Measurements from ENCODE around the gene TNS1. TPM values are rescaled to one million over a fixed set of nuclear protein-coding genes. Genes with fewer than 3 reads are reported as not detected.

The TNS1 gene
- total and polyA plus RNA-seq, 10 of the 15 experiments (the other 5 are each of a cell fraction or from before 2014, with no cell fraction given), result 0.05 to 0.44 TPM; not detected in 8

DNA sequence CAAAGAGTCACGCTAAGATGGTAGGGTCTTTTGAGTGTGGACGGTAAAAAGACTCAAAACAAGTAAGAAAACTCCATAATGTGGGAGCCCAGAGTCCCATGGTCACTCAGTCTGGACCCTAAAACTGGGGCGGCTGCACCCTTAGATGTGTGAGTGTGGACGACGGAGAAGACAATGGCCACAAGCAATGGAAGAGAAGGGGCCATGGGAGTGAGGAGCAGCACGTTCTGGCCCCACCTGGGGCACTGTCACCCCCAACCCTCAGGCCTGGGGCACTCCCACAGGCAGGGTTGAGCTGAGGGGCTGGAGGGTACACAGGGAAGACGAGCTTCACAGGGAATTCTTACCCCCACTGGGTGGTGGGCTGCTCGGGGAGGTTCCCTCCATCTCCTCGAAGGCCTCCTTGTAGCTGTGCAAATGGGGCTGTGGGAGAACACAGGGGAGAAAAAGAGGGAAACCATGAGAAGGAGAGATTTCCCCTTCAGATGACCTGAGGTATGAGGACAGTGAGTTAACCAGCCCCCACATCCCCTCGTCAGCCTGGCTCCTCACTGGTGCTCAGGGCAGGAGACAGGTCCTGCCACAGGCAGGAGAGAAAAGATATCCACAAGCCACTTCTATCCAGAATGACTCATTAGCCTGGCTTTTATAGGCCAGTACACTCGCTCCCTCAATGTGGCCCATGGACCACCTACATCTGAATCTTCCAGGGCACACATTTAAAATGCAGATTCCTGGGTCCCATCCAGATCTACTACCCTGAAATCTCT, 167.9 kb downstream of the TNS1 start:
- BruUV-seq (replicated peaks), result no TSS peak
- peaks cover 2 to 3% of the 10 kb centered on the region in 2 experiments; a peak in 3 of 4 replicates for H3K27me3 ChIP-seq (replicated peaks in 1 of 2; ENCODE audit: control insufficient read depth in 2 of 2, insufficient read depth in 2 of 2, low read length in 1 of 2)
- POLR2A ChIA-PET, result no interaction called here

More for the DNA sequence above, 167.9 kb downstream of the TNS1 start:
- FAIRE-seq (no peak), DNase-seq (ENCODE audit: low read depth, low spot score) (no peak), ATAC-seq (no peak)
- Histone ChIP-seq H3K9ac (ENCODE audit: control insufficient read depth, insufficient read depth, low read length) (no peak overlapping the region), H4K20me1 (ENCODE audit: control insufficient read depth, insufficient read depth) (no peaks in the 10 kb centered on the region), H3K9me3 (replicated peaks; ENCODE audit: control insufficient read depth, insufficient read depth, low read length) (no peaks in the 10 kb centered on the region), H2AFZ (ENCODE audit: control insufficient read depth, low read depth, low read length) (no peak overlapping the region), H3K79me2 (ENCODE audit: control insufficient read depth, insufficient read depth, low read length) (no peaks in the 10 kb centered on the region), H3K4me3 (no peak overlapping the region), H3K36me3 (ENCODE audit: control insufficient read depth in 2 of 2, insufficient read depth in 2 of 2, low read length in 1 of 2) (no peaks in the 10 kb centered on the region), H3K4me2 (ENCODE audit: control insufficient read depth, insufficient read depth) (no peak overlapping the region), H3K4me1 (ENCODE audit: control insufficient read depth, insufficient read depth, low read length) (no peaks in the 10 kb centered on the region), H3K27ac (ENCODE audit: control insufficient read depth, insufficient read depth) (no peak overlapping the region)
- TF ChIP-seq RAD51 (IDR thresholded peaks at IDR 0.05) (no peak), EGR1 (IDR thresholded peaks at IDR 0.05; ENCODE audit: borderline replicate concordance in 1 of 2, low read depth in 2 of 2, low read length in 2 of 2) (no peak), ZBTB40 (IDR thresholded peaks at IDR 0.05; ENCODE audit: borderline replicate concordance) (no peak), ZBTB4 (CRISPR knock-in tag; IDR thresholded peaks at IDR 0.05) (no peak), POLR2AphosphoS5 (IDR thresholded peaks at IDR 0.05; ENCODE audit: low read length) (no peak), KDM1A (IDR thresholded peaks at IDR 0.05; ENCODE audit: borderline replicate concordance) (no peak)
- RAD21 ChIA-PET (ENCODE audit: unreplicated experiment), result no interaction called here
- in situ Hi-C loops (cut with MboI), result no loop called here
- SMC1A ChIA-PET (ENCODE audit: uncharacterized antibody, unreplicated experiment), result no interaction called here
- WGBS (ENCODE audit: insufficient coverage, insufficient replicate concordance, low lambda C conversion rate, missing lambda C conversion rate), result 28% methylated on average over 11 of the region's 11 CpGs
- CTCF ChIA-PET, result no interaction called here
- intact Hi-C loops (cut with micrococcal nuclease; ENCODE audit: unreplicated experiment), result no loop called here
